Ramos (cell line): Measurements from ENCODE around the gene LGALSL.
"Not testable (repeated sequence)": the region's sequence is repeated elsewhere in the genome, so short reads cannot be mapped to it uniquely, and the experiment has no call there.

Experiments
- in situ Hi-C: fragments of 300-500 bp; cut with MboI; formaldehyde crosslinking; loops from one replicate; pipeline ENCODE4 v1.14.3; 2022; ENCODE audit warnings: low sequenced_read_pairs; ENCODE audit not compliant: unreplicated experiment

The LGALSL gene

DNA sequence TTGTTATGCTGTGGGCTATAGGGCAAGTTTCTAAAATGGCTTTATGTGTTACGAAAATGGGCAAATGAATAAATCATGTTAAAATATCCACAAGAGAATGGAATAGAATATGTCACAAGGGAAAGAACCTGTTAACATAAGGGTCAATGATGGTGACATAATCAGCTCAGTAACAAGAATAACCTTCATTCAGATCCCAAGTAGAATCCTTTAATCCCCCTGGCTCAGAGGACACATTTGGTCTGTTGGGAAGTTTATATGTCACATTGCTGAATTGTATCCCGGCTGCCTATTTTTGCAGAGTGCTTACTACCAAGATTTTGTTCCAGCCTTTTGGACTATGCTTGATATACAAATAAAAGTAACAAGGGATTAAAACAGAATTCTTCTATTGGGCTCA is 13.1 kb upstream of the LGALSL start:
- in situ Hi-C loops = no loop called here

DNA sequence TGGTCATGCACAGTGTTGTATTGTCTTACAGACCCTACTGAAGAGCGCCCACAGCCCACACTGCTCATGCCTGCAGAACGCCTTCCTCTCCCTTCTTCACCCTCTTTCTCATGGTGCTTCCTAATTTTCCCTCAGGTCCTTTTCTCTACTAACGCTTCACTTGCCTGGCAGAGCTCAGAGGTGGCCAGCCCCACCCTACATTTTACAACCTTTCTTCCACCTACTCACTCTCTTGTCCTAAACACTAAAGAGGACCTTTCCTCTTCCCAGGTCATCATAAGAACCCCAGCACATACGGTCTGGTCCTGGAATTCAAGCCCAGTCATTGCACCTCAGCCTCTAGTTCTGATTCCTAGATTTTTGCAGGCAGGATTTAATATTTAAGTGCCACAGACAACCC is 11.7 kb upstream of the LGALSL start:
- in situ Hi-C loops = no loop called here

DNA sequence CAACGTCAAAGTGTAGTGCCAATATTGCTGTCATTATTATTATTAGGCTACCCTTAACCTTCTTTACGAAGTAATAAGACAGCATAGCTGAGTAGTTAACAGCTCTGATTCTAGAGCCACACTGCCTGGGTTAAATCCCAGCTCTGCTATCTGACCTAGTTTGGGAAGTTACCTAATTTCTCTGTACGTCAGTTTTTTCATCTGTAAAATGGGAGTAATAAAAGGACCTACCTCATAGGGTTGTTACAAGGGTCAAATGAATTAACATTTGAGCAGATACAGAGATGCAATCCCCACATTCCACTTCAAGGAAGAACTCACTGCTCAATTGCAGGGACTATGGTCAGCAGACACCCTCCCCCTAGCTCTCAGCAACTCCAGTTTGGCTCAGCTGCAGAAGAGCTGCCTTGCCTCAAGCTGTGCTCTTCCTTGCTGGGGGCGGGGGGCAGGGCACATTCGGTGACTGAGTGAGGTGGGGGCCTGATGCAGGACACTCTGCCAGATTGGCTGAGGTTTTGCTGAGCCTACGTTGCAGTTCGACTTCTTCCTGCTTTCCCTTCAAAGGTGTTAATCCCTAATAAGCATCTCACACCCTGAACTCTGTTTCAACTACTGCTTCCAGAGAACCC is 11.0 kb upstream of the LGALSL start:
- in situ Hi-C loops = no loop called here

DNA sequence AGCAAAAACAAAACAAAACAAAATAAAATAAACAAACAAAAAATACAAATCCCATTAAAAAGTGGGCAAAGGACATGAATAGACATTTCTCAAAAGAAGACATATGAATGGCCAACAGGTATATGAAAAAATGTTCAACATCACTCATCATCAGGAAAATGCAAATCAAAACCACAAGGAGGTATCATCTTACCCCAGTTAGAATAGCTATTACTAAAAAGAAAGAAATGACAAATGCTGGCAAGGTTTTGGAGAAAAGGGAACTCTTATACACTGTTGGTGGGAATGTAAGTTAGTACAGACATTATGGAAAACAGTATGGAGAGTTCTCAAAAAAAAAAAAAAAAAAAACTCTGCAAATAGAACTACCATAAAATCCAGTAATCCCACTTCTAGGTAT is 8.0 kb upstream of the LGALSL start:
- in situ Hi-C loops = not testable (repeated sequence)

DNA sequence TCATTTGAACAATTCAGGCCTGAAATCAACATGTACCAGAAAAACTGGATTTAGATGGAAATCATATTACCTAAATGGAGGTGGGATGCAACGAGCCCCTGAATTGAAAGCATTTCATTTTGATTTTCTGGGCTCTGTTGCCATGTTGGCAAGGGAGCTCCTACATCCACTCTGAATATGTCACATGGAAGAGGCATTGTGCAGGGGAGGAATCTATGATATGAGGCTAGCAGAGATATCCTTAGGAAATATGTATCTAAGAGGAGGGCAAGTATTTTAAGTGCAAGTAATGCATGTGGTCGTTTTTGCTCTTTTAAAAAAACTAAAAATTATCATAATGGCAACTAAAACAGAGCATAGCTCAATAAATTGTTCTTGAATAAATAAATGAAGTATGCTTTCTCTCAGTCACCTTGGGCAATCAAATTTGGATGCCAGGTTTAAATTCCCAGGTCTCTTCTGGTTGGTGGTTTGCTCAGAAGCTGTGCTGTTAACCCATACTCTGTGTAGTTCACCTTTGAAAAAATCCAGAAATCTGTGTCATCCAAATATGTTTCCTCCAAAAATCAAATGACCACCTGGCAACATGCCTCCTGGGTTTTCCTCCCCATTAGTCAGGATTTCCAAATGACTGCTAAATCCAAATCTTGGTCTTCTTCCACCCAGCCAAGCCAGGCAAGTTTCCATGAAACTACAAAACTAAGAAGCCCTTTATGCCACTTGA is 6.5 kb upstream of the LGALSL start:
- in situ Hi-C loops = no loop called here

DNA sequence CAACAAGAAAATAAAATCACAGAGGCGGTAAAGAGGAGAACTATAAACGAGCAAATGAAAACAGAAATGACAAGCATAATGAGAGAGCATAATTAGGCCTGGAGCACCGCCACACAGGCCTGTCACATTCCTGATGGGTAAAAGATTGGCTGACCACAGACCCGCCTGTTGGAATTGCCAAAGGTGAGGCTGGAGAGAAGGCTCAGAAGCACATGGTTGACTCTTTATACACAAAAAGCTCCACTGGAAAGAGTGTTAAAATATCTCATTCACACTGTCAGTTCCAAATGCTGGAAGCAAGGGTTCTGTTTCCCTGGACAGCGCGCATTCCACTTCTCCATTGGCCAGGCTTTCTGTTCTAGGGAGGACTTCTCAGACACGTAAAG is 5.9 kb upstream of the LGALSL start:
- in situ Hi-C loops = no loop called here

DNA sequence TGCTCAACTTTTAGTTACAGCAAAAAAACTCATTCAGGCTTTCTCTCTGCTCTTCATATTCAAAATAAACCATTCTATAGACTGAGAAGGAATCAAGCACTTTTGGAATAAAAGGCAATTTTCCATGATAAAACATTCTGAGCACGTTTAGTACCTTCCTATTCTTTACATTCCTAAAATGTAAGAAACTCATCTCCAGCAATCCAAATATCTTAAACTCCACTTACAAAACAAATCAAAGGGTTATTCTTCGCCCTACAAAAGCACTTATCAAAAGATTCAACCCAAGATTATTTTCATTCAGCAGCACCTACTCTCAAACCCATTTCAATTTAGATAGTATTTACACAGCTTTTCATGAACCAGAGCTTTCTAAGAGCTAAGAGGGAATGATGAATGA is 2.9 kb upstream of the LGALSL start:
- in situ Hi-C loops = no loop called here

DNA sequence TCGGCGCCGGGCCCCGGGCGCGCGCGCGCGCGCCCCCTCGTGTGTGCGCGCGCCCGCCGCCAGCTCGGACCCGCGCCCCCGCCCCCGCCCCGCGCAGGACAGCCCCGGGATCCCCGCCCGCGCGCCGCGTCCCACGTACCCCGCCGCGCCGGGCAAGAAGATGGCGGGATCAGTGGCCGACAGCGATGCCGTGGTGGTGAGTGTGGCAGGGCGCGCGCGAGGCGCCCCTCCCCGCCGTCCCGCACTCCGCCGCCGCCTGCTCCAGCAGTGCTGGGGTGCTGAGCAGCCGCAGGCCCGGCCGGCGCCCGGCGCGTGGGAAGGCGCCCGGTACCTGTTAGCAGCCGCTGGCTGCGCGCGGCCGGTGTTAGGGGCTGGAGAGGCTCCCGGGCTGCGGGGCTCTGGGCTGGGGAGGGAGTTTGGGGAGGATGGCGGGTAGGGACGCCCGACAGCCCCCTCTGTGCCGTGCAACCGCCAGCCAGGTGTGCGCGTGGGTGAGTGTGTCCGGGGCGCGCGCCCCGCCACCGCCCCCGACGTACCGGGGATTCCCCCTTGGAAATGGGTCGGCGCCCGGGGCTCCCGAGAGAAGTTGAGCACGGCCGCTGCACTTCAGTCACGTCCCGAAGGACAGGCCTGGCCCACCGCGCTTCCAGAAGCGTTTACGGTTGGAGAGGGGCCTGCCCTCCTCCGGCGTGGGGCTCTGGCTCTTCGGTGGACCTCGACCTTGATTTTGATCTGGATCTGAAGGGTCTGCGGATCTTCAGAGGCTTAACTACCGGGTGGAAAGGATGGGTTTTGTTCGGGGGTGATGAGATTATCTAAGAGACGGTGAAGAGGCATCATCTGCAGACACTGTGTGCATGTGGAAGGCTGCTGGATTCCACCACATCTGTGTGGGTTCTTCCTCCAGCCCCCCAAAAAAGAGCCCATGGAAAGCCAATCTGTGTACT is 697 bp downstream of the LGALSL start:
- in situ Hi-C loops = no loop called here

DNA sequence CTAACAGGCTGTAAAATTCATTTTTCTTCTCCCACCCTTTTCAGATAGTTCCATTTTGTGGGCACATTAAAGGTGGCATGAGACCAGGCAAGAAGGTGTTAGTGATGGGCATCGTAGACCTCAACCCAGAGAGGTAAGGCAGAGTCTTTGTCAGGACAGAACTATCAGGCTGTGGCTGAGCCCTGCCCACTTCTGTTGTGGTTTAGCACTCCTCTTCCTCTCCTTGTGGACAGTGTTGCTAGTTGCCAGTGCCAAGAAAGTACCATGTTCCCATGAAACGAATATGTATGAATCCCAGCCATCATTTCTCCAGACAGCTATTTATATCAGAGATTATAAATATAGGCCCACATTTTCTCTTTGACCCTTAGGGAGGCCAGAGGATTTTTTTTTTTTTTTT is 1.6 kb downstream of the LGALSL start:
- in situ Hi-C loops = no loop called here

DNA sequence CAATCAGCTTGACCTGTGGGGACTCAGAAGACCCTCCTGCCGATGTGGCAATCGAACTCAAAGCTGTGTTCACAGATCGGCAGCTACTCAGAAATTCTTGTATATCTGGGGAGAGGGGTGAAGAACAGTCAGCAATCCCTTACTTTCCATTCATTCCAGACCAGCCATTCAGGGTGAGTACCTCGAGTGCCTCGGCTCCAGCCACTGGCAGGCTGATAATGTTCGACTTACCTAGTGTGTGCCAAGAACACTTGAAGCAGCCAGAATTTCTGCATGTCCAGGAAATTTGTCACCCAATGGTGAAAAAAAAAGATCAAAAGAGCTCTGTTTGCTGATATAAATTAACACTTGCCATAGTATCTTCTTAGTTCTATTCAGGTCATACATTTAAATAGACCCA is 2.3 kb downstream of the LGALSL start:
- in situ Hi-C loops = no loop called here

DNA sequence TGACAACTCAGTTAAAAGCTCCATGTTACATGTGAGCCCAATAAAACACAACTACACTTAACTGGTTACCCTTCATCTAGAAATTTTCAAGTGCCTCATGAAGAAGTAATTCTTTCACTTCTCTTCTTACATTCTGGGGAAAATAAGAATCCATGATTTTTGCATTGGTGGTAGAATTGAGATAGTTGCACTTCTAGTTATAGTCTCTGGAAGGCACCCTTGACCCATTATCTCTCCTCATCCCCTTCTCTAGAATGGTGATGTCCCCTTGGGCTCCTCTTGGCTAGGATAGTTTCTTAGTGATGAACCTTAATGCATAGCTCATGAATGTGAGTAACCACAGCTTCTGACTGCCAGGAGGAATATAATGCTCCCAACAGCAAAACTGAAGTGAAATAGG is 3.6 kb downstream of the LGALSL start:
- in situ Hi-C loops = no loop called here

DNA sequence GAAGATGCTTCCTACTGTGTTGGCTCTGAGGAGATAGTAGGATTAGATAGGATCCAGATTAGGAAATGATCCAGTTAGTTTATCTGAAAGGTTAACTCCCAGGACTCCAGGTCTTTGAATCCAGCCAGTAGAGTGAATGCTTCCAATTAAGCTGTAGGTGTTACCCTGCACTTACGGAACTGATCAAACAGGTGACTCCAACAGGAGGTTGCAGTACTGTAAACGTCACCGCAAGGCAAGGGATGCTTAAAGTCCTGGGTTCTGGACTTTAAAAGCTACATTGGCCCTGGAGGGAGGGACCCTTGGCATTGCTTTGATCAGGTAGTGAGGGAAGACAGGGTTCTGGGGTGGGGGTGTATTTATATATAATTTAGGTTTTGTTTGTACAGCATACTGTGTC is 5.6 kb downstream of the LGALSL start:
- in situ Hi-C loops = no loop called here

DNA sequence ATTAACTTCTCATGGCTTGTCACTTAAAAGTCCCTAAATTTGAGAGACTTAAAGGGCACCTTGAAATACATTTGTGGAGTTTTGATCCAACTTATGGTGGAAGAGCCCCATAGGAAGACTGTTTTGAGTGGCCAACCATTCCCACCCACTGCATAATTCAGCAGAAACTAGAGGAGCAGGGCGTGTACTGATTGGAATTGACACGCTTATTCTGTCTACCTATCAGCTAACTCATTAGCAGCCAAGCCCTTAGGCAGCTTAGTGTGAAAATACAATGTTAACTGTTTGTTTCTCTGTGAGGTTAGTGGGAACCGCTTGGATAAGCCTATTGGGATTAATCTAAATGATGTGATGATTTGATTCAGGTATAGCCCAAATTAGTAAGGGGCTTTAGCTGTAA is 6.4 kb downstream of the LGALSL start:
- in situ Hi-C loops = no loop called here

DNA sequence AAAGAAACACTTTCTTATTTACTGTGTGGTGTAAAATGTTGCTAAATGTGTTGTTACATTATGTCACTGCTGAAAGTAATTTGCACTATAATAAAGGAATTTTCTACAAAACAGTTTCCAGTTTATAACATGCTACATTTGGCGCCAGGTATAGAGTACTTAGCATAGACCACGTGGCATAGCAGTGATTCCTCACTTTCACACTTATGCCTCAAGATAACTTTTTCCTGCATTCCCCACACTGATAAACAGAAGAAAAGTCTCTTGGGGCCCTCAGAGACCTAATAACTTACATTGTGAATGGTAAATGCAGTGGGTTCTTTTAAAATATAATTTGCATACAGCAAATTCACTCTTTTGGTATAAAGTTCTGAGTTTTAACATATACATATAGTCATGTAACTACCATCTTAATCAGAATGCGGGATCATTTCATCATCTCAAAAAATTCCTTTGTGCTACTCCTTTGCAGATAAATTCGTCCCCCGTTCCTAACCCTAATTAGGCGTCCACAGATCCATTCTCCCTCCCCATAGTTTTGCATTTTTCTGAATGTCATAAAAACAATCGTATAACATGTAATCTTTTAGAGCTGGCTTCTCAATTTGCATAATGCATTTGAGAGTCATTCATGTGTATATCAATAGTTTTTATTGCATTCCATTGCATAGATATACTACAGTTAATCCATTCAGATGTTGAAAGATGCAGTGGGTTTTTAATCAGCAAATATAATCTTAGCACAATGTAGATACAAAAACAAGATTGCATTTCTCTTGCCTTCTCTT is 7.5 kb downstream of the LGALSL start:
- in situ Hi-C loops = no loop called here

DNA sequence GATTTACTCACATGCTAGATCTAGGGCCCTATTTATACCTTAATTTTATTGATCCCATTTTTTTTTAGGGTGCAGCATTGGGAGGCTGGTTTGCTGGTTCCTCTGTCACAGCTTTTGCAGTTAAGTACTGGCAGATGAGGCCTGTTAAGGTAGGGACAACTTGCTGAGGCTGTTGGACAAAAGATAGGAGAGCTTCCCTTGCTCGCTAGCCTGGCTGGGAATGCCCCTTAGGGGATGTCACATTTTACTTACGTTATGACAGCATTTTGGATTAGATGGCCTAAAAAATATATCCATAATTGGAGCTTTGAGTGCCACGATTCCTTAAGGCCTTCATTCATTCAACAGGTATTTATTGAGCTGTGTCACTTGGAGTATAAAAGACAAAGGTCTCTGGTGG is 8.2 kb downstream of the LGALSL start:
- in situ Hi-C loops = no loop called here

DNA sequence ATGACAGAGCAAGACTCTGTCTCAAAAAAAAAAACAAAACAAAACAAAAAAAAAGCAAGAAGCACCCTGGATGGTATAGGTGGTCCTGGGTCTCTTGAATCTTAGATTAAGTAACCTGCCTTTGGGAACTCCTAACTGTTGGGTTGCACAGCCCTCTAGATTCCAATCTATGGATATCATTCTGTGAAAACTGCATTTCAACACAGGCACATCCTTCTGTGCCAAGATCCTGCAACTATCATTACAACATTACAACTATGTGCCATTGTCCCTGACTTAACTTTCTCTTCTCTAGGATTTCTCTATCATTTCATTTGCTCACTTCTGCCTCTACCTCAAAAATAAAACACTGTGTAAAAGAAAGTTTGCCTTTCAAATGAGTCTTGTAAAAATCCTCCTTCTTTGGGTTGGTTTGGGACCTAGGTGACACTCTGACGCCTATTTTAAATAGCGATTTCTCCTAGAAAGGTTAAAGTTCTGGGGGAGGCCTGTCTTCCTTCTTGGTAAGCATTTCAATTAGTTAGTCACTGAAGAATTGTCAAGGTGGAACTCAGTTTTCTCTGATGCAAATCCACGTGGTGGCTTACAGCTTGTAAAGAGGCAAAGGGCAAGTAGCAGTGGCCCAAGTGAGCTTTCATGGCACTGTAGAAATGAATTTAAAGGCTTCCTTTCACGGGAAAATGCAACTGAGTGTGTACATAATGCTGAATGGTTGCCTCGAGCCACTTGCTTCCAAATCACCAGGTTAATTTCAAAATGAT is 9.2 kb downstream of the LGALSL start:
- in situ Hi-C loops = no loop called here

DNA sequence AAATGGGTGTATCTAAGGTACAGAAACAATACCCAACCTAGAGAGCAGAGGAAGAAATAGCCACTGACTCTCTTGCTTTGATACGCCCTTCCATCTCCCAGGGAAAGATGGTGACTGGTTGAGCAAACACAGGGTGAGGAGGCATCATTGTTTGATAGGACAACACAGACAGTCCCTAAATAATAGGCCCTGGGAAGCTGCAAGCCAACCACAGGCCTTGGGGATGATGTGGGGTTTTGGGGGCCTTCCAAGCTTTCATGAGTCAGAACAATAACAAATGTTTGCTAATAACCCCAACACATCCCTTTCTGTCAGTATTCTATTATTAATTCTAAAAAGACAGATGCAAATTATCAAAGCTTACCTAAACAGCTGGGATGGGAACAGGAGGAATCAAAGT is 9.8 kb downstream of the LGALSL start:
- in situ Hi-C loops = no loop called here

DNA sequence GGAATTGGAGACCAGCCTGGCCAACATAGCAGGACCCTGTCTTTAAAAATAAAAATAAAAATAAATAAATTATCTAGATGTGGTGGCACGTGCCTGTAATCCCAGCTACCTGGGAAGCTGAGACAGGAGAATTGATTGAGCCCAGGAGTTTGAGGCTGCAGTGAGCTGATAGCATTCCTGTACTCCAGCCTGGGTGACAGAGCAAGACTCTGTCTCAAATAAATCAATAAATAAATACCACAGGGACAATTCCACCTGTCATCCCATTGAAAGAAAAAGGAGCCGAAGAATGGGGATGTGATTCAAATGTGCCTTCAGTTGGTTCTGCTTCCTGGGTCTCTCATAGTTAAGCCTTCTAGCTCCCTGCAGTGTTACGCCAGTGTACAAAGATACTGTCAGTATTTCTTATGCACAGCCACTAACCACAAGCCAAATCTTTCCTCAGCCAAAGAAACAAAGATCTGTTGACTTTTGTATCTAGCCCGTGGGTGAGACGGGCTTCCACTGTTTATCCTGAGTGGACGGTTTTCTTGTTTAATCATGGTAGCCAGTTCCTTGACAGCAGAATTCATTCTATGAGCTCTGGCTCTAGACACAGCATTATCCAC is 12.6 kb downstream of the LGALSL start:
- in situ Hi-C loops = no loop called here

DNA sequence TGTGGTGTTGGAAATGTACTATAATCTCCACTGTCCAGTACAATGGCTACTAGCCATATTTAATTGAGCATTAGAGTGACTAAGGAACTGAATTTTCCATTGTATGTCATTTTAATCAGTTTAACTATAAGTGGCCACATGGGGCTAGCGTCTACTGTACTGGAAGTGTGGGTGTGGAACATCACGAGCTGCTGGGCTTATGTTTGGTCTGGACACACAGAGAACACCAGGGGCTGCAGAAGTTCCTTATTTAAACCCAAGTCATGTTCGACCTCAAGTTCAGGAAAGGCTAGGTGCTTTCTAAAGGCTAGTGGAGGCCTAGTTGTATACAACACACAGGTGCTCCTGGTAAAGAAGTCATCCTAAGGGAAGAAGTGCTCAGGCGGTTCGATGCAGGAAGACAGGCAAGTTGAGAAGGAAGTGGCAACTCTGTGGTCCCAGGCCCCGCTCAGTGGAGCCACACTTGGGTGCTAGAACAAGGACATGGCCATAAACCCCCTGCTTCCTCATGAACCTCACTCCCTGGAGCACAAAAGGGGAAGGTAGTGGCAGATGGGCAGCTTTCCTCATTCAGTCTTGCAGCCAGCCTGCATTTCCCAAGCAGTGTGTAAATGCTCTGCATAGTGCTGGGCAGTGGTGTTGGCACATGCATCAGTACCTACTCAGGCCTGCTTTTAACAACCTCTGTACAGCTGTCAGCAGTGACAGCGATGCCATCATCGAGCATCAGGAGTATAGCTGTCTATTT is 13.3 kb downstream of the LGALSL start:
- in situ Hi-C loops = no loop called here
